Measurements from ENCODE around the gene CADPS.

The CADPS gene

GRCh38 chr3:62678841-62679240 lies 196.4 kb downstream of the CADPS start:
- DNase-seq = no peak

GRCh38 chr3:62677926-62678325 lies 197.3 kb downstream of the CADPS start:
- no peak for DNase-seq

GRCh38 chr3:62676689-62677271 lies 198.4 kb downstream of the CADPS start:
- no peak for DNase-seq

GRCh38 chr3:62675492-62675891 lies 199.7 kb downstream of the CADPS start:
- DNase-seq = no peak

DNA sequence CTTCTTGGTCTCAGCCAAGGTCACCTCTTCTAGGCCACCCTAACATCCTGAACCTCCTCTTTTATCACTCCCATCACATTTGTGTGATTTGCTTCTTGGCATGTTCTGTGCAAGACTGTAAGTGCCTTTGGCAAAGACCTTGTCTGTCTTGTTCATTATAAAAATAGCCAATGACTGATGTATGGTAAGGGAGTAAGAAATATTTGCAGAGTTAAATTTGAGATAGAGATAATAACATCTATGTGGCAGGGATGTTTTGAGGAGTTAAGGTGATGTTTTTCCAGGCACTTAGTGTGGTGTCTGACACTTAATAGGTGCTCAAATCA lies 202.3 kb downstream of the CADPS start:
- no peak for DNase-seq

GRCh38 chr3:62672270-62672987 lies 202.8 kb downstream of the CADPS start:
- DNase-seq = no peak

DNA sequence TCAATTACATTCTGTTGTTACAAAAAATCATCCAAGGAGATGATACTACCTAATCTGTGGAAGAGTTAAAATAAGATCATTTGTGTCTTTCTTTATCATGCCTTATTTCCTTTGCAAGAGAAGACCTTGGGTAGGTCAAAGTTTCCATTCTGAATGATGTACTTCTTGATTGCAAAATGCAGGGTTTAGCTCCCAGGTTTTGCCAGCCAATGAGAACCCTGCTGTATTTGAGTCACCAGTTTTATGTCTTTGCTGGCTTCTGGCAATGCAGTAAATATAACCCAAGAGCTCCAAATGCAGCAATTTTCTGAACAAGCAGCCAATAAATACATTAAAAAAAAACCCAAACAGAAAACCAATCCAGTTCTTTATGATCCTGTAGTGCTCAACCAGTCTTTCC lies 204.9 kb downstream of the CADPS start:
- DNase-seq = no peak

DNA sequence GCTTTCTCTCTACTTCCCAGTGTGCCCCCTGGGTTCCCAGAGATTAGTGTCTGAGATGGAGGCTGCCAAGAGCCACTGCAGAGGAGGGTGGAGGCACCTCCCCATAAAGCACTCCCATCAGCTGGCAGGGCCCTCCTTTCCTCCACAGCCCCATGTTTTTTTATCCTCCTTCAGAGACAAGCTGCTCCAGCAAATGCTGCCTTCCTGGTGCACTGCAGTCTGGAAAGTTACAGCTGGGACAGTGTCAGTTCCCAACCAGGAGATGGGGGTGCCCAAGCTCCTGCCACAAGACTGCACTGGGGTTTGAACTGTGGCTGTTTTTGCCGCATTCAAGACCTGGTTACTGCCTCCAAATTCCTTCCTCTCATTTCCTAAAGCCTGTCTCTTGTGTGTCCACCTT lies 206.1 kb downstream of the CADPS start:
- DNase-seq = no peak

DNA sequence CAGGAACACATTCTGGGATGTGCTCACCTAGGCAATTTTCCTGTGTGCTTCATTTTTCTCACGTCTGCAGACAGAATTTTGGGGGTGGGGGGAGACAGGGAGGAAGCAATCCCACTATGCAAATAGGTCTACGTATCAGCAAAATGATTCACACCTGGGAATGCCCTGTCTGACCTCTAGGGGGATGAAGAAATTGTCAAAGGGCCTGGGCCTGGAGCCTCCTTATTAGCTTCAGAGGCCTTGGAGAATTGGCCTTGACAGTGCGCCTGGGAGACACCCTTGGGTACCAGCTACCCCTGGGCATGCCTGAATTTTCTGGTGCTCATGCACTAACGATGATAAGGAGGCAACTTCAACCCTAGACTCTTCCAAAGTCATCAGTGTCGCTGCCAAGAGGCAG lies 207.5 kb downstream of the CADPS start:
- no peak for DNase-seq

GRCh38 chr3:62665627-62666437 lies 209.4 kb downstream of the CADPS start:
- peak; percentile 63 for DNase-seq

GRCh38 chr3:62662677-62663076 lies 212.5 kb downstream of the CADPS start:
- DNase-seq = no peak

- no peak for DNase-seq
Measured at GRCh38 chr3:62659660-62660059, 215.6 kb downstream of the CADPS start.

DNA sequence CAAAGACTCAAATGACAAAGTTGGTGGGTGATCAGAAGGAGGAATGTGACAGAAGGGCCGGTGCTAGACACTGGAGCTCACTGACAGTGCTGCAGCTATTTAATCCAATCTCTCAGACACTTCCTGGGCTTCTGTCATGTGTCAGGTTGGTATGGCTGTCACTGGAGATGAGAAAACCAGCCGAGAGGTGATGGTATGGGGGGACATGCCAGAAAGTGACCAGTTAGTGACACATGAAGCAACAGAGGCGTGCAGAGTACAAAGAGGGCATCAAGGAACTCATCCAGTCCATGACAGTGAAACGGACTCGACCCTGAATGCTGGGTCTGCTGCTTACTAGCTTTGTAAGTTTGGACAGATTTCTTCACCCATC lies 219.5 kb downstream of the CADPS start:
- no peak for DNase-seq

- DNase-seq = no peak
Measured at GRCh38 chr3:62655056-62655690, 220.0 kb downstream of the CADPS start.

DNA sequence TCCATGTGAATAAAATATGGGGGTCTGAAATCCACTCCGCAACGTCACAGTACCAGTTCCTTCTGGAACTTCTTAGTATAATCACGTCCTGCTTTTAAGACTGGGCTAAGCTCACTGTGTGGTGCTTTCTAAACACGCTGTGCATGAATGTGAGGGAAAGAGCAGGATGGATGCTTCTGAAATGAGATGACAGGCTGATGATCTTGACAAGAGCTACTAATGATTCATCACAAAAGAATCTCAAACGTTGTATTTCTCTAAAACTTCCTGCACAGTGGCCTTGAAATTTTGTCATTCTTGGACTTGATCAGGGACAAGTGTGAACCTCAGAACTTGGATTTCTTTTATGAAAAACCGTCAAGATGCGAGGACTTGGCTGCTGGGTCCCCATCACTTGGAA lies 221.4 kb downstream of the CADPS start:
- DNase-seq = no peak

- DNase-seq = peak; percentile 13
Measured at GRCh38 chr3:62647711-62648110, 227.5 kb downstream of the CADPS start.

GRCh38 chr3:62644493-62644892 lies 230.7 kb downstream of the CADPS start:
- no peak for DNase-seq

- DNase-seq = no peak
Measured at GRCh38 chr3:62638316-62638715, 236.9 kb downstream of the CADPS start.

DNA sequence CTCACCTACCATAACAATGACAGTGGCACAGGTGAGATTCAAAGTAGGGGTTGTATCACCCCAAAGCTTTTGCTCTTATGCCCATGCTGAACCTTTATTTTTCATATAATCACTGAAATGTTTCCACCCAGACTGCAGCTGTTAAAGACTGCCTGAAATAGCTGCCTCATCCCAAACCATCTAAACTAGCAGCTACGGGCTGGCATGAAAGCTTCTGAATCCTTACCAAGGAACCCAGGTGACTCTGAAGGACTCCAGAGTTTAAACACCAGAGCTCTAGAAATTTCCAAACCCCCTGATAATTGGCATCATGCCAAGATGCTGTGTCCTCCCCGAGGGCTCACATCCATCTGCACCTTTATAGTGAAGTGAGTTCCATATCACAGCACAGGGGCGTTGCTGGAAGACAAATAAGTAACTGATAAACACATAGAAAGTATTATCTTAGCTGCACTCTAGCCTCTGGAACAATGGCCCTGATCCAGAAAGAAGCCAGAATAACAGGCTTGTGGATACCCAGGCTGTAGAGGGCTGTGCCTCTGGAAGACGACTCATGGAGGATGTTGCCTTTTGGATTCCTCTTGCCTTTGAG lies 238.9 kb downstream of the CADPS start:
- DNase-seq = no peak

- no peak for DNase-seq
Measured at GRCh38 chr3:62632510-62633294, 242.5 kb downstream of the CADPS start.

DNA sequence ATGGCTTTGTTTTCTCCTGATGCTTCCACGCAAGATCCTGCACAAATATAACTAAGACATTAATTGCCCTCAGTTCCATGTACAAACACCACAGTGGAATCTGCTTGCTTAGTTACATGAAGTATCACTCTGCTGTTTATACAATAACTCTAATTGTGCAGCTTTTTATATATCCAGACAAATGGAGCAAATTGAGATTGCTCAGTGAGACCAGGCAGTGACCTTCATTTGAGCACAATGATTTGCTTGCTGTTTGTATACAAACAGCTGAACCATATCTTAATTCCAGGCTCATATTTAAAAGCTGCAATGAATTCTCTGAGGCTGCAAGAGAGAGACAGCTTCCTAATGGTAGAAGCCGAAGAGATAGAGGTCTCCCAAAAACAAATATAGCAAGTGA lies 243.7 kb downstream of the CADPS start:
- DNase-seq = peak; percentile 62

DNA sequence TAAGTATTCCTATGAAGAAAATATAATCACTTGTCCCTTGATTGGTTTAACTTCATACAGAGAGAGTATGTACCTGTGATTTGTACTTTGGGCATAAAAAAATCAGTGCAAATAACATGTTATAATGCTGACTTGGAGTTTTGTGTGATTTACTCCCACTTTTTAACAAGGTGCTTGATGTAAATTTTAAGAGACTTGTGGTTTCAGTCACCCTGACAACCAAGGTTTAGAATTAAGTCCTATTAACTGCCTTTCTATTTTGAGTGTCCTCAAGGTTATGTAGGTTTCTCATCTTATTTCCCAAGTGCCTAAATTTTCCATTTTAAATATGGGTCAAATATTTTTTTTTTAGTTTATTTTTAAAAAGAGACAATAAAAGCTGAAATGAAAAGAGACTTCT lies 244.6 kb downstream of the CADPS start:
- DNase-seq = no peak

DNA sequence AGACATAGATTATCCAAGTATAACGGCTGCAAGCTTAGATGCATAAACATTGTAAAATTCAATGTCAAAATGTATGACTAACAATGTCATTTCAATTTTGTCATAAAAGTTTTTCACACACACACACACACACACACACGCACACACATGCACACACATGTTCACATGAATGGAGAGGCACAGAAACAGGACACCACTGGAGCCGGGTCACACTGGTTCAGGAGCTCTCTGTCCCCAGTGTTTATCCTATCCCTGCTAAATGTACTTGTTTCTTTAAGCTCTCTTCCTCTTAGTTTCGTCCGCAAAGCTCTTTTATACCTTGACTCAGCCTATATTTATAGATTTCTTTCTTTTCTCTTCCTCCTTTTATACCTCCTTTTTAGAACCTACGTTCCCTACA lies 249.9 kb downstream of the CADPS start:
- no peak for DNase-seq
